Testis (tissue), 2 donors: Measurements from ENCODE around the gene BLACAT1.

Experiments
- POLR2A ChIP-seq: fragments of 450-650 bp; IDR thresholded peaks from one replicate; pipeline ENCODE4 v1.6.1; 2017; ENCODE audit warnings: antibody characterized with exemption, mild to moderate bottlenecking, moderate library complexity
- TF ChIP-seq, protein P1 (sequence below), 3 experiments: fragments of 450-650 bp in 2 of 3; fragments of 200-600 bp in 1 of 3; sonication (generic) in 1 of 3; IDR thresholded peaks; one replicate each; pipeline ENCODE4 v1.5.1; 2016 to 2019; ENCODE audit warnings: antibody characterized with exemption in 3 of 3, mild to moderate bottlenecking in 2 of 3, moderate library complexity in 1 of 3

- TF ChIP-seq, protein P1, sequence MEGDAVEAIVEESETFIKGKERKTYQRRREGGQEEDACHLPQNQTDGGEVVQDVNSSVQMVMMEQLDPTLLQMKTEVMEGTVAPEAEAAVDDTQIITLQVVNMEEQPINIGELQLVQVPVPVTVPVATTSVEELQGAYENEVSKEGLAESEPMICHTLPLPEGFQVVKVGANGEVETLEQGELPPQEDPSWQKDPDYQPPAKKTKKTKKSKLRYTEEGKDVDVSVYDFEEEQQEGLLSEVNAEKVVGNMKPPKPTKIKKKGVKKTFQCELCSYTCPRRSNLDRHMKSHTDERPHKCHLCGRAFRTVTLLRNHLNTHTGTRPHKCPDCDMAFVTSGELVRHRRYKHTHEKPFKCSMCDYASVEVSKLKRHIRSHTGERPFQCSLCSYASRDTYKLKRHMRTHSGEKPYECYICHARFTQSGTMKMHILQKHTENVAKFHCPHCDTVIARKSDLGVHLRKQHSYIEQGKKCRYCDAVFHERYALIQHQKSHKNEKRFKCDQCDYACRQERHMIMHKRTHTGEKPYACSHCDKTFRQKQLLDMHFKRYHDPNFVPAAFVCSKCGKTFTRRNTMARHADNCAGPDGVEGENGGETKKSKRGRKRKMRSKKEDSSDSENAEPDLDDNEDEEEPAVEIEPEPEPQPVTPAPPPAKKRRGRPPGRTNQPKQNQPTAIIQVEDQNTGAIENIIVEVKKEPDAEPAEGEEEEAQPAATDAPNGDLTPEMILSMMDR (IDR thresholded peaks at IDR 0.05) = no peak
- TF ChIP-seq POLR2A = no peak
Observed at GRCh38 chr1:205417870-205418635, 37.8 kb downstream of the BLACAT1 start.
